Esophagus (tissue), 2 donors: ENCODE results near the gene CCDC160. TPM values are rescaled to one million over a fixed set of nuclear protein-coding genes. Genes with fewer than 3 reads are reported as not detected.
"Not testable (repeated sequence)": the region's sequence is repeated elsewhere in the genome, so short reads cannot be mapped to it uniquely, and the experiment has no call there.

Experiments used
- H3K27ac ChIP-seq, 2 donors: one replicate each; pipeline ENCODE4 v1.5.1; 2013; ENCODE audit warnings: low read depth in 2 of 2, mild to moderate bottlenecking in 2 of 2, inconsistent platforms in 1 of 2, low read length in 1 of 2, moderate library complexity in 1 of 2
- H3K27me3 ChIP-seq, 2 donors: one replicate each; pipeline ENCODE4 v1.6.1; 2013; ENCODE audit warnings: low read length in 2 of 2, control low read depth in 1 of 2, mild to moderate bottlenecking in 1 of 2; ENCODE audit not compliant: insufficient read depth in 2 of 2, control insufficient read depth in 1 of 2
- H3K36me3 ChIP-seq, 2 donors: one replicate each; pipeline ENCODE4 v1.6.1; 2013; ENCODE audit warnings: low read length in 1 of 2; ENCODE audit not compliant: control insufficient read depth in 2 of 2, insufficient read depth in 2 of 2
- H3K4me1 ChIP-seq, 2 donors: one replicate each; pipeline ENCODE4 v1.6.1; 2013; ENCODE audit warnings: low read length in 1 of 2; ENCODE audit not compliant: control insufficient read depth in 2 of 2, insufficient read depth in 2 of 2
- H3K4me3 ChIP-seq, 2 donors: one replicate each; pipeline ENCODE4 v1.5.1; 2013; ENCODE audit warnings: low read length in 2 of 2, mild to moderate bottlenecking in 2 of 2, low read depth in 1 of 2, moderate library complexity in 1 of 2
- H3K9me3 ChIP-seq, 2 donors: one replicate each; pipeline ENCODE4 v1.6.1; 2013; ENCODE audit warnings: mild to moderate bottlenecking in 2 of 2, low read depth in 1 of 2, low read length in 1 of 2, moderate library complexity in 1 of 2; ENCODE audit not compliant: control insufficient read depth in 2 of 2, insufficient read depth in 1 of 2
- WGBS, 2 donors: extraction: QIAGEN DNeasy Blood & Tissue Kit; methylation state at CpG; one replicate each; pipeline ENCODE4 v1.1.7; 2013; 5-methylcytosine and 5-hydroxymethylcytosine counted together
- polyA plus RNA-seq, 2 donors: library from polyadenylated mRNA; stranded (reverse); fragments of 200-250 nt; gene quantifications; one replicate each; pipeline ENCODE4 v1.2.3, GENCODE V29; 2013
- donor health status: healthy with polysubstance abuse.
- donor health status: Bipolar disorder and iron deficiency.

Gene CCDC160
- polyA plus RNA-seq, 2 donors = 0.29 to 0.31 TPM

- H3K36me3 ChIP-seq, H3K27me3 ChIP-seq, H3K4me3 ChIP-seq, H3K9me3 ChIP-seq, H3K4me1 ChIP-seq, H3K27ac ChIP-seq: not testable (repeated sequence)
- WGBS, 2 donors = 85 to 94% methylated on average over 13 to 24 of the region's 28 CpGs
Observed at GRCh38 chrX:134285934-134286333, 49.0 kb downstream of the CCDC160 start.

- Histone ChIP-seq H3K36me3 (no peaks in the 10 kb centered on the region), H3K27me3 (no peaks in the 10 kb centered on the region), H3K9me3 (no peaks in the 10 kb centered on the region), H3K4me3 (no peak overlapping the region), H3K27ac (no peak overlapping the region), H3K4me1 (no peaks in the 10 kb centered on the region)
- 57 to 58% methylated on average over 4 of the region's 4 CpGs for WGBS, 2 donors
Observed at GRCh38 chrX:134287346-134287745, 50.4 kb downstream of the CCDC160 start.

- Histone ChIP-seq H3K27me3 (no peaks in the 10 kb centered on the region), H3K4me3 (no peak overlapping the region), H3K9me3 (no peaks in the 10 kb centered on the region), H3K36me3 (no peaks in the 10 kb centered on the region), H3K4me1 (no peaks in the 10 kb centered on the region), H3K27ac (no peak overlapping the region)
Observed at GRCh38 chrX:134294548-134294947, 57.6 kb downstream of the CCDC160 start.

Other genes starting within 250 kb of the CCDC160 start
- 1 to 10 TPM; 5.5 to 5.9 TPM for gene PHF6, start 136.1 kb downstream of the CCDC160 start, polyA plus RNA-seq
- gene HPRT1, start 223.0 kb downstream of the CCDC160 start, polyA plus RNA-seq = 10 to 100 TPM; 21.4 to 34.3 TPM